Measurements from ENCODE around the gene HTR4.

HTR4 gene

GRCh38 chr5:148625250-148625649, 29.1 kb downstream of the HTR4 start:
- Histone ChIP-seq H3K4me2 (ENCODE audit: insufficient read depth, low read length) (no peak overlapping the region), H3K36me3 (ENCODE audit: insufficient read depth, low read length) (no peaks in the 10 kb centered on the region), H4K20me1 (ENCODE audit: insufficient read depth, low read length) (no peaks in the 10 kb centered on the region), H2AFZ (ENCODE audit: low read depth, low read length) (no peak overlapping the region), H3K27me3 (ENCODE audit: insufficient read depth, low read length, poor library complexity) (no peaks in the 10 kb centered on the region), H3K9ac (ENCODE audit: low read depth, low read length) (no peak overlapping the region), H3K79me2 (ENCODE audit: insufficient read depth, low read length) (no peaks in the 10 kb centered on the region), H3K4me1 (ENCODE audit: insufficient read depth, low read length) (peaks cover 7% of the 10 kb centered on the region; the same call in 1 of the 2 replicates), H3K9me3 (ENCODE audit: insufficient read depth, low read length, severe bottlenecking) (no peaks in the 10 kb centered on the region), H3K27ac (ENCODE audit: low read length) (no peak overlapping the region), H3K4me3 (ENCODE audit: low read depth in 1 of 2, low read length in 2 of 2) (no peak overlapping the region)
- DNase-seq = no peak
- TF ChIP-seq EZH2 (IDR thresholded peaks at IDR 0.05; ENCODE audit: borderline replicate concordance, low read depth, low read length, severe bottlenecking) (no peak), CTCF (IDR thresholded peaks at IDR 0.05; ENCODE audit: borderline replicate concordance, extremely low read depth, low read length, poor library complexity, severe bottlenecking) (no peak)
- ATAC-seq (ENCODE audit: insufficient read depth, low read depth) = no peak

GRCh38 chr5:148623741-148624140, 30.6 kb downstream of the HTR4 start:
- no peak overlapping the region for H2AFZ ChIP-seq (ENCODE audit: low read depth, low read length)
- no peak overlapping the region for H3K4me3 ChIP-seq (ENCODE audit: low read depth in 1 of 2, low read length in 2 of 2)
- no peaks in the 10 kb centered on the region for H3K27me3 ChIP-seq (ENCODE audit: insufficient read depth, low read length, poor library complexity)
- no peaks in the 10 kb centered on the region for H3K79me2 ChIP-seq (ENCODE audit: insufficient read depth, low read length)
- H3K36me3 ChIP-seq (ENCODE audit: insufficient read depth, low read length) = no peaks in the 10 kb centered on the region
- H3K4me2 ChIP-seq (ENCODE audit: insufficient read depth, low read length) = no peak overlapping the region
- H3K9me3 ChIP-seq (ENCODE audit: insufficient read depth, low read length, severe bottlenecking) = no peaks in the 10 kb centered on the region
- peaks cover 9% of the 10 kb centered on the region; the same call in 1 of the 2 replicates for H3K4me1 ChIP-seq (ENCODE audit: insufficient read depth, low read length)
- no peak overlapping the region for H3K9ac ChIP-seq (ENCODE audit: low read depth, low read length)
- no peaks in the 10 kb centered on the region for H4K20me1 ChIP-seq (ENCODE audit: insufficient read depth, low read length)
- TF ChIP-seq CTCF (IDR thresholded peaks at IDR 0.05; ENCODE audit: borderline replicate concordance, extremely low read depth, low read length, poor library complexity, severe bottlenecking) = no peak
- TF ChIP-seq EZH2 (IDR thresholded peaks at IDR 0.05; ENCODE audit: borderline replicate concordance, low read depth, low read length, severe bottlenecking) = no peak
- no peak overlapping the region for H3K27ac ChIP-seq (ENCODE audit: low read length)
- DNase-seq (no peak), ATAC-seq (ENCODE audit: insufficient read depth, low read depth) (no peak)

- H3K4me3 ChIP-seq (ENCODE audit: low read depth in 1 of 2, low read length in 2 of 2) = no peak overlapping the region
- H3K9ac ChIP-seq (ENCODE audit: low read depth, low read length) = no peak overlapping the region
- H3K79me2 ChIP-seq (ENCODE audit: insufficient read depth, low read length) = no peaks in the 10 kb centered on the region
- H3K27ac ChIP-seq (ENCODE audit: low read length) = no peak overlapping the region
- H3K27me3 ChIP-seq (ENCODE audit: insufficient read depth, low read length, poor library complexity) = no peaks in the 10 kb centered on the region
- peaks cover 9% of the 10 kb centered on the region; the same call in 1 of the 2 replicates for H3K4me1 ChIP-seq (ENCODE audit: insufficient read depth, low read length)
- no peaks in the 10 kb centered on the region for H4K20me1 ChIP-seq (ENCODE audit: insufficient read depth, low read length)
- TF ChIP-seq EZH2 (IDR thresholded peaks at IDR 0.05; ENCODE audit: borderline replicate concordance, low read depth, low read length, severe bottlenecking) (no peak), CTCF (IDR thresholded peaks at IDR 0.05; ENCODE audit: borderline replicate concordance, extremely low read depth, low read length, poor library complexity, severe bottlenecking) (no peak)
- ATAC-seq (ENCODE audit: insufficient read depth, low read depth) (no peak), DNase-seq (no peak)
- H3K9me3 ChIP-seq (ENCODE audit: insufficient read depth, low read length, severe bottlenecking) = no peaks in the 10 kb centered on the region
- H3K4me2 ChIP-seq (ENCODE audit: insufficient read depth, low read length) = no peak overlapping the region
- H2AFZ ChIP-seq (ENCODE audit: low read depth, low read length) = no peak overlapping the region
- H3K36me3 ChIP-seq (ENCODE audit: insufficient read depth, low read length) = no peaks in the 10 kb centered on the region
Measured at GRCh38 chr5:148623101-148623500, 31.2 kb downstream of the HTR4 start.

- no peaks in the 10 kb centered on the region for H3K36me3 ChIP-seq (ENCODE audit: insufficient read depth, low read length)
- no peak overlapping the region for H2AFZ ChIP-seq (ENCODE audit: low read depth, low read length)
- H3K27me3 ChIP-seq (ENCODE audit: insufficient read depth, low read length, poor library complexity) = no peaks in the 10 kb centered on the region
- TF ChIP-seq EZH2 (IDR thresholded peaks at IDR 0.05; ENCODE audit: borderline replicate concordance, low read depth, low read length, severe bottlenecking) (no peak), CTCF (IDR thresholded peaks at IDR 0.05; ENCODE audit: borderline replicate concordance, extremely low read depth, low read length, poor library complexity, severe bottlenecking) (no peak)
- no peaks in the 10 kb centered on the region for H4K20me1 ChIP-seq (ENCODE audit: insufficient read depth, low read length)
- H3K9ac ChIP-seq (ENCODE audit: low read depth, low read length) = no peak overlapping the region
- H3K4me1 ChIP-seq (ENCODE audit: insufficient read depth, low read length) = peaks cover 9% of the 10 kb centered on the region; the same call in 1 of the 2 replicates
- H3K79me2 ChIP-seq (ENCODE audit: insufficient read depth, low read length) = no peaks in the 10 kb centered on the region
- H3K9me3 ChIP-seq (ENCODE audit: insufficient read depth, low read length, severe bottlenecking) = no peaks in the 10 kb centered on the region
- DNase-seq (peak; percentile 30), ATAC-seq (ENCODE audit: insufficient read depth, low read depth) (peak; percentile 99)
- no peak overlapping the region for H3K4me2 ChIP-seq (ENCODE audit: insufficient read depth, low read length)
- H3K4me3 ChIP-seq (ENCODE audit: low read depth in 1 of 2, low read length in 2 of 2) = no peak overlapping the region
- no peak overlapping the region for H3K27ac ChIP-seq (ENCODE audit: low read length)
Measured at GRCh38 chr5:148620696-148621095, 33.6 kb downstream of the HTR4 start.
